GM21367 (cell line): ENCODE results near the gene POU2F3.

ENCODE experiments used
- ATAC-seq: cut with Tn5 transposase; IDR thresholded peaks from one replicate; pipeline ENCODE4 v1.9.1; 2021; ENCODE audit not compliant: unreplicated experiment

The POU2F3 gene

DNA sequence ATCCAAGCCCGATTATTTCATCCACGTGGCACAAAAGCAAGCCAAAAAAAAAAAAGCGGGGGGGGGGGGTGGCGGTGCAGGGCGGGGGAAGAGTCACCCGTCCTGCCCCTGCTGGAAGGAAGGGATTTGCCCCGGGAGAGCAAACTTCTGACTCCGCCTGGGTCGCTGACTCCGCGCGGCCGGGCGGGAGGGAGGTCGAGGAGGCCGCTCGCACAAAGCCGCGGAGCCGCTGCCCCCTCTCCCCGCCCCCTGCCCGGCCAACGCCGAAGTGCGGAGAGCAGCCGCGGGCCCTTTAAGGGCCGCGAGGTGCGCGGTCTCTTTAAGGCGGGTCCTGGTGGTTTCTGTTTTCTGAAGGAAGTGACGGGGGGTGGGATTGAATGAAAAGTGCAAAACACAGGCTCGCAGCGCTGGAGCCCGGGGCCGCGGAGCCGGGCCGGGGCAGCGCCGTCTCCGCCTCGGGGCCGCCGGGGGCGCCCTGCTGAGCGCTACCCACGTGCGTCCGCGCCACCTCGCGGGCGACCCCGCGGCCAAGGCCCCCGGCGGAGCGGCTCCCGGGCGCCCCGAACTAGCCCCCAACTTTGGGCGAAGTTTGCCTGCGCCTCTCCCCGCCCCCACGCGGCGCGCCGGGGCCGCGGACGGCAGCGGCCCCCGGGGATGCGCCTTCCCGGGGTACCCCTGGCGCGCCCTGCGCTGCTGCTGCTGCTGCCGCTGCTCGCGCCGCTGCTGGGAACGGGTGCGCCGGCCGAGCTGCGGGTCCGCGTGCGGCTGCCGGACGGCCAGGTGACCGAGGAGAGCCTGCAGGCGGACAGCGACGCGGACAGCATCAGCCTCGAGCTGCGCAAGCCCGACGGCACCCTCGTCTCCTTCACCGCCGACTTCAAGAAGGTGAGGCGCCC lies 29.1 kb upstream of the POU2F3 start, which contains the start of gene OAF:
TSS of gene OAF (plus strand) at position 407 of the 896 bp plus-strand sequence. CDS start at position 655, 248 bp downstream.
- peak; percentile 61 for ATAC-seq

DNA sequence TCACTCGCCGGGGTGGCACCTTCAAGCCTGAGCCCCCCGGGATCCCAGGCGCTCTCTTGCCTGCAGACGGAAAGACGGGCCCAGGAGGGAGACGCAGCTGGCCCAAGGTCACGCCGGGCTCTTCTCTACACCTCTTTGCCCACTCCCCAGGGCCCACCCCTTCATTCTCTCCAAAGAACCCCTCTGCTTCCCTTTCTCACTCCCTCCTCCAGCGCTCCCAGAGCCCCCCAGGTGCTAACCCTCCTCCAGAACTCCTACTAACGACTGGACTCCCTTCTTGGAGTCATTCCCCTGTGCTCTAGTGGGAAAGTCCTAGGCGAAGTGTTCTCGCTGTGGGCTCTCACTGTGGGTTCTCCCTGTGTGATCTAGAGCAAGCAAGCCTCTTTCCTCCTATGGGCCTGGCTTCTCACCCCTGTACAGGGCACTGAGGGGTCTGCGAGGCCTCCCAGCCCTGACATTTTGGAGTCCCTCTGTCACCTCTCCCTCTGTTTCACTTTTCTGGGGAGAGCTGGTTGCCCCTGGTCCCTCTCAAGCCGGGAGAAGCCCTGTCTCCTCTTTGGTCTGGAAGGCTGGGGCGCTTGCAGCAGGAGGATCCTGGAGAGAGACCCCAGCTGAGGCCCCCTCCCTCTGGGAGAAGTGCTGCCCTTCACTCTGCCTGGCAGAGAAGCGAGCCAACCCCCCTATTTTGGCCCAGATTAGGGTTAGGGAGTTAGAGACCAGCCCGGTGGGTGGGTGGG lies 28.2 kb upstream of the POU2F3 start:
- ATAC-seq = no peak

DNA sequence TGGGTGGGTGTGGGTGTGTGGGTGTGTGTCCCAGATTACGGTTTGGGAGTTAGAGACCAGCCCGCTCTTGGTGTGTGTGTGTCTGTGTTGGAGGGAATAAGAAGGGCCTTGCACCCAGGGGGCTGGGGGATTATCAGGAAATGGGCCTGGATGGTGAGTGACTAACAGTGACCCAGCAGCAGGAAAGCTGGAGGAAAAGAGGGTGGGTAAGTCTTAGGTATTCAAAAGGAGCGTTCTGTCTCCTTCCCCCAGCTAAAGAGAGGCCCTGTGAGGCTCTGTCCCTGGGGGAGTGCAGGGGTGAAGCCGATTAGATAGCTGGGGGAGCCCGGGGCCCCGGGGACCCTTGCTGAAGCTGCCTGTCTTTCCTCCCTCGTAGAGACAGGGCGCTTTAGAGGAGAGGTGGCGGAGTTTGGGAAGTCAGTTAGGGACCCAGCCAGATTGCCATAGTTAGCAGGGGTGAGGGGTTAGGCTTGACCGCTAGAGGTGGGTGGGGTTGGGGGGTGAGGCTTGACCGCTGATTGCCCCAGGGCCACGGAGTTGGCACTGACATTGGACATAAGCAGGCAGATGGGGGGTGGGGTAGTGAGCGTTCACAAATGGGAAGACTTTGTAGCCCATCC lies 27.6 kb upstream of the POU2F3 start:
- ATAC-seq = no peak

DNA sequence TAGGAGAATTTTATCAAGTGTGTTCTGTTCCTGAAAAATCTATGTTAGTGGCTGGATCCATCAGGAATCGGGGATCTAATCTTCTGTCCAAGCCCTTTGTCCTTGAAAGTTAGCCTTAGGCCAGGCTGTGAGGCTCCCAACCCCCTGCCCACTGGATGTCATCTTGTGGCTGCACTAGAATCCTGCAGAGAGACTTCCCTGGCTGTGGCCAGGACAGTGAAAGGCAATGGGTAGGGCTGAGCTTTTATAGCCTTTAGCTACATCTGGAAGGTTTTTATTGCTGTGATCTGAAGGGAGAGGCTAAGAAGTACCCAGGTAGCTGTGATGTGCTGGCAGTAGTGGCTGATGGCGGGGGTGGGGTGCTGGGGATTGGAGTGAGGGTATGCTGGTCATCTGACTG lies 27.0 kb upstream of the POU2F3 start:
- no peak for ATAC-seq

DNA sequence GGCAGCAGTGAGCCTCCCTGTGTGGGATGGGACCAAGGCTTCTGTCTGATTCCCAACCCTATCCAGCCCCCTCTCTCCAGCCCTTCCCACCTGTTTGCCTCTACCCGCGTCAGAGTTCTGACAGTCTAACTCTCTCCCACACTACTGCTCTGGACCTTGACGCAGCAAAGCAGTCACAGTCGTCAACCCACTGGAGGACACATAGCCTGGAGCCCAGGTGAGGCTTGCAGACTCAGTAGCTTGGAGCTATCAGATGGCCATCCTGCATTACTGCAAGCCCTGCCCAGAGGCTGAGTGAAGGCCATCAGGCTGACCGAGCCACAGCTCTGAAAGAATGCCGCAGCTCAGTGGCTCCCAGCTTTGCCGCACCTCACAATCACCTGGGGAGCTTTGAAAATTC lies 25.4 kb upstream of the POU2F3 start:
- ATAC-seq = no peak

DNA sequence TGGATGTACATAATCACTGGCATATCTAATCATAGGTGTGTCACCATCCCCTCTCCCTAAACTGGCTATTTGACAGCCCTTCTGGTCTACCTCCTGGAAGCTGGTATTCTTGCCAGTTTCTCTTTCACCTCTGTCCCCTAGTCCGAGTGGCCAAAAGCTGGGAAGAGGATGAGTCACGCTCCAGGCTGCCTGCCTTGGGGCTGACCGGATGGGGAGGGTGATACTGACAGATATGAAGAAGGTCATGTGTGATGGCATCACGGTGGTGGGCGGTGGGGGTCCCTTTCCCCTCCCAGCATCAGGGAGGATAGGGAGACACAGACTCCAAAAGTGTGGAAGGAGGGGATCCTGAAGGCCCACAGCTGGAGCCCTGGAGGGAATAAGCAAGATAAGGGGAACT lies 24.3 kb upstream of the POU2F3 start:
- ATAC-seq = no peak

DNA sequence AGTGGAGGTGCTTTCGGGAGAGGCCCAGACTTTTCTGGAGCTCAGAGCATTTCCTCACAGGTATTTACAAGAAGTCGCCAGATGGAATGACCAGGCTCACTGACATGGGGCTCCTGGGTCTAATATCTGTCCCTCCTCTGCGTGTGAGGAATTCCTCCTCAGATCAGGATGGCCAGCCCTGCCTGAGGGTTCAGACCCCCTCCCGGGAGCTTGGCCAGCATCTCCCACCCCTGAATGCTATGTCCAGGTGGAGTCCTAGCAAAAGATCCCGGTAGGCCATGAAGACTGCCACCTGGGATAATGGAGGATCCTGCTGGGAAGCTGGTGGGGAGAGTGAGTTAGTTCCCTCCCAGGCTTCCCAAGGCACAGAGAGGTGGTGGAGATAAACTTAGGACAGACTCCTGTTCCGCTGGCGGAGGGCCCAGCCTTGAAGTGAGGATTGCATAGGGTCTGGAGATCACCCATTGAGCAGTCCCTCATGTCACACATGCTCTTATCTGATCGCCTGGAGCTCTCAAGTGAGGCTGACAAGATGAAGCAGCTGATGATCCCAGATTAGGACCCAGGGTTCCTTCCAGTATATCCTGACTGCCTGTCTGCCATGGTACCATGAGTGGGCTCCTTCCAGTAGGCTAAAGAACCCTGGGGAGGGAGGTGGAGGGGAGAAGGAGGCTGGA lies 23.4 kb upstream of the POU2F3 start:
- ATAC-seq = no peak

DNA sequence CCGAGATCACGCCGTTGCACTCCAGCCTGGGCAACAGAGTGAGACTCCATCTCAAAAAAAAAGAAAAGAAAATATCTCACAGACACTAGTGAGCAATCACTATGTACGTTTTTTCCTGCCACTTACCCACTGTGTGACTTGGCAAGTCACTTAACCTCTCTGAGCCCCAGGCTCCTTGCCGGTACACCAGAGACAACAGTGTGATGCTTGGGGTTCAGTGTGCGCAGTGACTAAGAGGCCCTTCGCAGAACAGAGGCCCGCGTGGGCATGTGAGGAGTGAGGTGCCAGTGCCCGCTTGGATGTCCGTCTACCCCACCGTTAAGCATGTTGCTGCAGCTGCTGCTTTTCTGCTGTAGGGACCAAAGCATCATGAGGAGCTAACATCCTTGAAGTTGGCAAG lies 22.4 kb upstream of the POU2F3 start:
- ATAC-seq = no peak

DNA sequence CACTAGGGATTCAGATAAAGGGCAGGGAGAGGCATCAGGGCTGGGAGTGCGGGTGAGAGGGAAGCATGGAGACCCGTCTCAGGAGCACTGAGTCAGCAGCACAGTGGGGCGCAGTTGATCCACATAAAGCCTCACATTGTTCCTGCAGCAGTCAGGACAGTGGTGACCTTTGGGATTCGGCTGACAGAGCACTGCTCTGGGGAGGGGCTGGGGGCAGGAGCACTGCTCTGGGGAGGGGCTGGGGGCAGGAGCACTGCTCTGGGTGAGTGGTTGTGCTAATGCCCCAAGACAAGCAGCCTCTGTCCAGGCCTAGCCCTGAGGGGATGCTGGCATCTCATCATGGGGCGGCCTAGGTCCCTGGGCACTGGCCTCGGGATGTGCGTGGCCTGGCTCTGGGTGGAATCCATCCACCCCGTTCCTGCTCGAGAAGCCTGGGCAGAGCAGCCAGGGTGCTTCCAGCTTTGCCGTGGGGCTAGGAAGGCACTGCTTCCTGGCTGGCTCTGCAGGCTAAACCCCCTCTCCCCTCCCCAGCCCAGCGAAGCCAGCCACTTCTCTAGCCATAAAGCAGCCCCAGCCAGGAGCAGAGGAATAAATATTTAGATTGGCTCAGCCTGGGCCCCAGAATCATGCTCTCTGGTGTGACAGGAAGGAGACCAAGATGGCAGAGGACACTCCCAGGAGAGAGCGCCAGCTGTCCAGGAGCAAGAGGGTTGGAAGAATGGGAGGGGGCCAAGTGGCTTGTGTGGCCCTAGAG lies 21.8 kb upstream of the POU2F3 start:
- ATAC-seq = no peak

DNA sequence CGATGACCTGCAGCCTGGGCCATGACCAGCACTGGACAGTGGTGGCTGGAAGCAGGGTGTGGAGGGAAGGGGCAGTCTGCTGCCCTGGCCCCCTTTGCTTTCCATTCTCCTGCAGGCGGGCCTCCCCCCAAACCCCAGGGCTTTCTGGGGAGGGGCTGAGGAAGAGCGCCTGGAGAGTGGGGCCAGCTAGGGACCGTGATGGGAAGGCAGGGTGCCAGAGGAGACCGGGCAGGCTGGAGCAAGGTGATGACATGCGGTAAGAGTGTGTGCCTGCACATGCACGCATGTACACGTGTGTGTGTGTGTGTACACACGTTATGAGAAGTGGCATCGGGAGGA lies 21.3 kb upstream of the POU2F3 start:
- no peak for ATAC-seq

DNA sequence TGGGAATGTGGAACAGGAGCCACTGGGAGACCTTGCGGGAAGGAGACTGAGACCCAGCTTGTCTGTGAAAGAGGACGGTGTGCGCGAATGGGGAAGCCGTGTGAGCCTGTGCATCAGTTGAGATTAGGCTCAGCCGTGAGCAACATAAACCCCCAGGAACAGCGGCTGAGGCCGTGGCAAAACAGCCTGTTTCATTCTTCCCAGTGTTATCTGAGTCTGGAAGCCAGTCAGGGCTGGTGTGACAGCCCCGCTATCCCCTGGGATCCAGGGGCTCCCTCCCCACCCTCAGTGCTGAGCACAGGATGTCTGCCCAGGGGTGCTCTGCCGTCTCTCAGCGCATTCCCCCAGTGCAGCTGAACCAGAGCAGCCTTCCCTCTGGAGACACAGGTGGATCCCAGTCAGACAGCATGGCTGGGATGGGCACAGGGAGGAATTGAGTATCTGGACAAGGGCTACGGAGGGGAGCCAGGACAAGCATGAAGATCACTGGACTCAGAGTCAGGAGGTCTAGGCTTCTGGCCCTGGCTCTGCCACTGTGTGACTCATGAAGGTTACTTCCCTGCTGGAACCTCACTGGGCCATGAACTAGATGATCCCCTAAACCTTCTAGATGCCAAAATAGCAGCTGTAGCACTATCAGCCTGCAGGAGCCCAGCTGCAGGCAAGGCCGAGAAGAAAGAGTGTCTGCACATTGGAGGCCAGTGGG lies 20.6 kb upstream of the POU2F3 start:
- ATAC-seq = no peak

DNA sequence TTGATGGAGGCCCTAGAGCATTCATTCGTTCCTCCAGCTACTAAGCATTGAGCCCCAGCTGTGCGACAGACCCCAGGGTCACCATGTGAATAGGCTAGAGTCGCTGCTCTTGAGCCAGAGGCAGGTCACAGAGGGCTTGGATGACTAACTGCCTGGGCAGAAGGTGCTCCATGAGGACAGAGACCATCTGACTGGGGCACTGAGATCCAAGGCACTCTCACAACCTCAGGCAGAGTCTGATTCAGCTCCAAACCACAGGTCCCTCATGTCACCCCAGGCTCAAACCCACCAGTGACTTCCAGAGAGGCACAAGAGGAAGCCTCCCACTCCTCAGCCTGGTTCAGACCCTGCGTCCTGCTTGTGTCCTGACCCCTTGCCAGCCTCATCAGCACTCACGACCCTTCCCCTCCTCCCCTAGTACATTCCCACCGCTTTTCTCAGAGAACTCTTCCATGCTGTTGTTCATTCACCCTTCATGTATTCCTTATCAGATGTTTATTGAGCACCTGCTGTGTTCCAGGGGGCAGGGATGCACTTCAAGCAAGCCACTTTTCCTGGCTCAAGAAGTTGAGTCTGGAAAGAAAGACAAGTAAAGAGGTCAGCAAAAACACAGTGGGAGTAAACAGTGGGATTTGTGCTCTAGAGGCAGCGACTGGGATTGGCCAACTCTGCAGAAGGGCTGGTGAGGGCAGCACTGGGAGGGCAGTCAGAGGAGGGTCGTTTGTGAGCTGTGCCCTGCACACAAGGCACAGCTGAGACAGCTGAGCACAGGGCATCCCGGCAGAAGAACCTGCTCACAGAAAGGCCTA lies 19.8 kb upstream of the POU2F3 start:
- ATAC-seq = no peak

DNA sequence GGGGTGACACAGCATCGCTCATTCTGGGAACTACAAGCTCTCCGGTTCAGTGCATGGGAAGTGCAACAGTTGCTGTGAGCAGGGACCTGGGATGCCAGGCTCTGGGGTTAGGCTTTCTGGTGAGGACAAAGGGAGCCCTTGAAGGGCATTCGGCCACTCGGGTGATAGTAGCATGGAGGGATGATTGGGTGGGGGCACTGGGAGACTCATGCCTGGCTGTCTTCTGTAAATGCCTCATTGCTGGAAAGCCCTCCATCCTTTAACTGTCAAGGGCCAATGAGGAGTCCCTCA lies 19.2 kb upstream of the POU2F3 start:
- ATAC-seq = no peak

DNA sequence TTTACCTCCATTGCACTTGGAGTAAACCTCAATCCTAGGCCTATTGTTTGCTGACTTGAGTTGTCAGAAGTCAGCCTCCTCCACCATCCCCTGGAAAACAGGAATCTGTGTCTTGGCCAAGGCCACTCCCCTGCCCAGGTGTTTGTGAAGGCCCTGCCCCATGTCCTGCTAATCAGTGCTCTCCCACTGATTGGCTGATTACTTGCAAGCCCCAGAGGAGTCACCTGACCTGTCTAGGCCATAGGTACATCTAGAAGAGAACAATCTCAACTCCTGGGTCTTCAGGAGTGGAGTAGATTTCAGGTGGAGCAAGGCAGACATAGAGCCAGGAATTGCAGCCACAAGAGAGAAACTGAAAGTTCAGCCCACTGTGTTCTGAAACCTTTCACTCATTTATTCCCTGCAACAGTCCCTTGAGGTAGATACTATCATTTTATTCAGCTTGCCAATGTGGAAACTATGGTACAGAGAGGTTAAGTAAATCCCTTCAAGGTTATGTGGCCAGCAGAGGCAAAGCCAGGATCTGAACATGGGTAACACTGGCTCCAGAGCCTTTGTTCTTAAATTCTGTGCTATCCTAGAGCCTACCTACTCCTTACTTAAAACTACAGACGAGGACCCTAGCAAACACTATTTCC lies 18.7 kb upstream of the POU2F3 start:
- no peak for ATAC-seq

DNA sequence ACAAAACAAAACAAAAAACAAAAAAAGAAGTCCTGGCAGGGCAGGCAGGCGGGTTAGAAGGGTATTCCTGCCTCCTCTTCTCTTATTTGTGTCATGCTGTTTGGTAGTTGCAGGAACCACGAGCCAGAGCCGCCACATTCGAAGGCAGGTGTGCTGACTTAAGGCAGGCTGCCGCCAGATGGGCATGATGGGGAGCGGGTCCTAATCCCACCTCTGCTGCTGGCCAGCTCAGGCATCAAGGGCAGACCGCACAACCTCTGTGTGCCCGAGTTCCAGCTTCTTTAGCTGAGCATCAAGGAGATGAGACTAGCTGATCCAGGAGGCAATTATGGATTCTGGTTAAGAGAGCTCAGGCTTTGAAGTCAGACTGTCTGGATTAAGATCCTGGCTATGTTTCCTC lies 17.0 kb upstream of the POU2F3 start:
- no peak for ATAC-seq

DNA sequence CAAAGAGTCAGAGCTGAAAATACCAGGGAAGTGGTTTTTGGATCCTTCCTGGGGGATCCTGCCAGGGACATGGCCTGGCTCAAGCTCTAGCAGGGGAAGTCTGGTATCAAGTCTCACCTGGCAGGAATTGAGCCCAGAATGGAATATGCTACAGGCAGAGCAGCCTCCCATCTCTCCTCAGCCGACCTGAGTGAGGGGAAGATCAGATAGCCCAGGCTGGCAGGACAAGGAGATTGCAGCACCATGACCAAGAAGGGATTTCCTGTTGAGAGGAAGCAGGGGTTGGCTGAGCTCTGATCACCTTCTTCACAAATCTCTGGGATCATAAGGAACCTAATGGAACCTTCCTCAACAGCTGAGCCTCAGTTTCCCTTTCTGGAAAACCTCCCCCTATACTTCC lies 16.1 kb upstream of the POU2F3 start:
- ATAC-seq = no peak

DNA sequence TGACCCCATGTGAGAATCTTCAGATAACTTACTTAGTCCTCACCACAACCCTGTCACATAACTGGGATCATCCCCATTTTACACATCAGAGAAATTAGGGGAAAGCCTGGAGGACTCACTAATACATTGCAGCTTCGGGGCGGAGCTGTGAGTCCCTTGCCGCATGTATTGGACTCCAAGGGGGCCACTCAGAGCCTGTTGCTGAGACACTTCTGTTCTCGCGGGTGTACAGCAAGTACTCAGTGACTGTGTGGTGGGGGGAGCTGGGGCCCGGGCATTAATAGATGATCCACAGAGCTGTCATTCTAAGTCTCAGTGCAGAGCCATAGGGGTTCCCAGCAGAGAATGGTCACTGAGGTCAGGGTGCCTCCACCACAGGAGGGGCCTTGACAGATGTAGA lies 15.6 kb upstream of the POU2F3 start:
- no peak for ATAC-seq

DNA sequence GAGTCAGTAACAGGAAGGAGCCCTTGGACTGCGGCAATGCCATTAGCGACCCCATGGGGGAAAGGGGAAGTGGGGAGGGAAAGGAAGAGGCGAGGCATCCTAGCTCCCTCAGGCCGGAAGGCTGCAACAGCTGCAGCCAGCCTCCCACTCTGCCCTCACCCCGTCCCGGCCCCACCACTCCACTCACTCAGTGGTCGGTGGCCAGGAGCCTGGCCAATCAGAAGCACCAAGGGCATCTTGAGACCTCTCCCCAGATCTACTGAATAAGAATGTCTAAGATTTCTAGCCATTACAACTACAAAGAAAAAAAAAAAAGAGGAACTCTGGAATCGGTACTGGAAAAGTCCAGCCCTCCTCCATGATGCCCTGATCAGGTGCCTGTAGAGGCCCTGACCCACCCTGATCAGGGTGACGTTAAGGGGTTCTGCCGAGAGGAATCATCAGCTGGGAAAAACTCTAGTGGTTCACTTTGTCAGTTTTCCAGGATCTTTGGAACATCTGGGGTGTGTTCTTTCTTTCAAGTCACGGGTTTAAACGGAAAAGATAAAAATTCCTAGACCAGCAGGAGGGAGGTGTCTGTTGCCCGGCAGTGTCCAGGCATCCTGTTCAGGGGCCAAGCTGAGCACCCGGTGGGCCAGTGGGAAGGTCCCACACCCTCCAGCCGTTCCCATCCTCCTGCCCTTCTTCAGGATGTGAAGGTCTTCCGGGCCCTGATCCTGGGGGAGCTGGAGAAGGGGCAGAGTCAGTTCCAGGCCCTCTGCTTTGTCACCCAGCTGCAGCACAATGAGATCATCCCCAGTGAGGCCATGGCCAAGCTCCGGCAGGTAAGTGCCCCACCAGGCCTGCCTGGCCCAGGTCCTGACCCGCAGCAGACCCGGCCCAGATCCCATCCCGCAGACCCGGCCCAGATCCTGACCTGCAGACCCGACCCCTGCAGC lies 14.7 kb upstream of the POU2F3 start:
- ATAC-seq = no peak
